GM23338 (cell line): ENCODE measurements around the gene TAGLN. TPM values are rescaled to one million over a fixed set of nuclear protein-coding genes. Genes with fewer than 3 reads are reported as not detected.

Experiments used
- ATAC-seq: fragments of 200-7000 bp; cut with Tn5 transposase; 3 replicates; pipeline ENCODE4 v1.9.1; 2020
- DNase-seq: peaks from one replicate; pipeline ENCODE4 v3.0.0-alpha.2; 2015; ENCODE audit warnings: low spot score
- H2AFZ ChIP-seq: fragments of 200-600 bp; sonication (generic); 2 replicates; pipeline ENCODE4 v1.8.0; 2016; ENCODE audit warnings: antibody characterized with exemption, mild to moderate bottlenecking, moderate library complexity
- H3F3A ChIP-seq: fragments of 200-600 bp; sonication (generic); replicated peaks from 2 replicates; pipeline ENCODE4 v1.8.0; 2017; ENCODE audit warnings: antibody characterized with exemption, mixed run types, low read depth
- H3K27ac ChIP-seq: fragments of 200-600 bp; sonication (generic); 2 replicates; pipeline ENCODE4 v1.6.1; 2016; ENCODE audit warnings: low read depth
- H3K27me3 ChIP-seq: fragments of 200-600 bp; sonication (generic); 2 replicates; pipeline ENCODE4 v1.8.0; 2016; ENCODE audit warnings: mild to moderate bottlenecking, mixed run types, moderate library complexity; ENCODE audit not compliant: insufficient read depth
- H3K36me3 ChIP-seq: fragments of 200-600 bp; sonication (generic); 2 replicates; pipeline ENCODE4 v1.8.0; 2016; ENCODE audit warnings: mild to moderate bottlenecking; ENCODE audit not compliant: insufficient read depth
- H3K4me1 ChIP-seq: fragments of 200-600 bp; sonication (generic); 2 replicates; pipeline ENCODE4 v1.8.0; 2016; ENCODE audit warnings: mild to moderate bottlenecking, moderate library complexity; ENCODE audit not compliant: insufficient read depth
- H3K4me2 ChIP-seq: fragments of 200-600 bp; sonication (generic); 2 replicates; pipeline ENCODE4 v1.7.1; 2017; ENCODE audit warnings: mixed run types
- H3K4me3 ChIP-seq: fragments of 200-600 bp; sonication (generic); 2 replicates; pipeline ENCODE4 v1.6.1; 2016; ENCODE audit warnings: mixed run types
- H3K79me2 ChIP-seq: fragments of 200-600 bp; sonication (generic); replicated peaks from 2 replicates; pipeline ENCODE4 v1.8.0; 2017; ENCODE audit warnings: mild to moderate bottlenecking; ENCODE audit not compliant: insufficient read depth
- H3K9me2 ChIP-seq: fragments of 200-600 bp; sonication (generic); 2 replicates; pipeline ENCODE4 v1.8.0; 2017; ENCODE audit not compliant: insufficient read depth
- H4K20me1 ChIP-seq: fragments of 200-600 bp; sonication (generic); replicated peaks from 2 replicates; pipeline ENCODE4 v1.8.0; 2017; ENCODE audit warnings: mild to moderate bottlenecking; ENCODE audit not compliant: insufficient read depth
- H3K27ac Mint-ChIP-seq: 2 replicates; pipeline ENCODE4 v1.8.0; 2020; ENCODE audit warnings: inconsistent platforms, mild to moderate bottlenecking, moderate library complexity, mixed read lengths
- H3K27me3 Mint-ChIP-seq: 3 replicates; pipeline ENCODE4 v1.8.0; 2022; ENCODE audit warnings: low read depth, mild to moderate bottlenecking, moderate library complexity, mixed read lengths, inconsistent platforms; ENCODE audit not compliant: insufficient read depth, poor library complexity
- H3K36me3 Mint-ChIP-seq: 3 replicates; pipeline ENCODE4 v1.8.0; 2021; ENCODE audit warnings: low read depth, mild to moderate bottlenecking, inconsistent platforms, moderate library complexity, mixed read lengths
- H3K4me1 Mint-ChIP-seq: 3 replicates; pipeline ENCODE4 v1.8.0; 2020; ENCODE audit warnings: mild to moderate bottlenecking, inconsistent platforms, mixed read lengths
- H3K4me3 Mint-ChIP-seq: 3 replicates; pipeline ENCODE4 v1.8.0; 2021; ENCODE audit warnings: moderate library complexity, mild to moderate bottlenecking, inconsistent platforms, mixed read lengths
- H3K9me3 Mint-ChIP-seq: 3 replicates; pipeline ENCODE4 v1.8.0; 2020; ENCODE audit warnings: moderate library complexity, mild to moderate bottlenecking, inconsistent platforms, mixed read lengths
- ETS1 ChIP-seq: IDR thresholded peaks from 2 replicates; pipeline ENCODE4 v1.6.1; 2016; ENCODE audit warnings: antibody characterized with exemption
- EZH2phosphoT487 ChIP-seq: fragments of 200-600 bp; sonication (generic); IDR thresholded peaks from one replicate; pipeline ENCODE4 v1.8.1; 2018; ENCODE audit warnings: antibody characterized with exemption; ENCODE audit not compliant: unreplicated experiment
- JUNB ChIP-seq: IDR thresholded peaks from one replicate; pipeline ENCODE4 v1.6.1; 2016; ENCODE audit warnings: antibody characterized with exemption; ENCODE audit not compliant: unreplicated experiment
- NANOG ChIP-seq: IDR thresholded peaks from 2 replicates; pipeline ENCODE4 v1.6.1; 2016; ENCODE audit warnings: antibody characterized with exemption, borderline replicate concordance
- POLR2AphosphoS5 ChIP-seq: IDR thresholded peaks from 2 replicates; pipeline ENCODE4 v1.6.1; 2016; ENCODE audit warnings: antibody characterized with exemption, low read depth
- STAT1 ChIP-seq: IDR thresholded peaks from one replicate; pipeline ENCODE4 v1.6.1; 2016; ENCODE audit warnings: antibody characterized with exemption; ENCODE audit not compliant: unreplicated experiment
- ZNF331 ChIP-seq: fragments of 250-450 bp; sonication (Bioruptor Pico); IDR thresholded peaks from 2 replicates; pipeline ENCODE4 v1.5.0; 2020; ENCODE audit warnings: low read depth, mild to moderate bottlenecking, moderate library complexity
- polyA plus RNA-seq: library from polyadenylated mRNA; unstranded; fragments of >200 nt; fragmentation: Nextera tagmentation; extraction: Ambion mirVana; gene quantifications from 2 replicates; pipeline ENCODE4 v1.2.1, GENCODE V29; 2016
- total RNA-seq: library from RNA; depleted of rRNA; stranded (reverse); fragments of >200 nt; shearing (Covaris generic); gene quantifications from 2 replicates; pipeline ENCODE4 v1.2.3, GENCODE V29; 2014
- TF ChIP-seq, protein P1 (sequence below): IDR thresholded peaks from one replicate; pipeline ENCODE4 v1.6.1; 2018; ENCODE audit warnings: antibody characterized with exemption; ENCODE audit not compliant: unreplicated experiment

The TAGLN gene
- total and polyA plus RNA-seq, 2 experiments from 2014 or later, result 86.8 to 130 TPM

- Histone ChIP-seq H3K27me3 (no peaks in the 10 kb centered on the region), H3K27ac (no peak overlapping the region), H3K4me1 (no peaks in the 10 kb centered on the region), H3F3A (peaks cover 13% of the 10 kb centered on the region; the same call in 1 of the 2 replicates), H3K79me2 (peaks cover 12% of the 10 kb centered on the region), H3K9me2 (no peaks in the 10 kb centered on the region), H3K4me3 (no peak overlapping the region), H3K4me2 (no peak overlapping the region), H3K36me3 (peaks cover 37% of the 10 kb centered on the region), H4K20me1 (peaks cover 29% of the 10 kb centered on the region), H2AFZ (no peak overlapping the region)
- H3K27ac Mint-ChIP-seq, result peak overlapping the region; percentile 33; the same call in 1 of the 2 replicates
- ATAC-seq (no peak), DNase-seq (no peak)
- no peak overlapping the region for H3K4me3 Mint-ChIP-seq
- peaks cover 13% of the 10 kb centered on the region; the same call in 2 of the 3 replicates for H3K4me1 Mint-ChIP-seq
- TF ChIP-seq ZNF331 (CRISPR knock-in tag), result no peak
- TF ChIP-seq ETS1, result no peak
- no peak for TF ChIP-seq JUNB
- TF ChIP-seq EZH2phosphoT487, result no peak
- no peak for TF ChIP-seq POLR2AphosphoS5
- H3K36me3 Mint-ChIP-seq, result peaks cover 54% of the 10 kb centered on the region
- no peaks in the 10 kb centered on the region for H3K27me3 Mint-ChIP-seq
- no peaks in the 10 kb centered on the region for H3K9me3 Mint-ChIP-seq
Measured at GRCh38 chr11:117170210-117170609, 29.0 kb upstream of the TAGLN start.

- H3K4me2 ChIP-seq, result no peak overlapping the region
- Mint-ChIP-seq H3K36me3 (peaks cover 46% of the 10 kb centered on the region), H3K9me3 (no peaks in the 10 kb centered on the region), H3K27me3 (no peaks in the 10 kb centered on the region), H3K27ac (no peak overlapping the region), H3K4me1 (peaks cover 13% of the 10 kb centered on the region; the same call in 2 of the 3 replicates), H3K4me3 (no peak overlapping the region)
- H3K79me2 ChIP-seq, result peaks cover 4% of the 10 kb centered on the region
- no peak overlapping the region for H3K4me3 ChIP-seq
- DNase-seq, result no peak
- no peak for ATAC-seq
- peaks cover 23% of the 10 kb centered on the region for H4K20me1 ChIP-seq
- no peaks in the 10 kb centered on the region for H3K27me3 ChIP-seq
- H3K4me1 ChIP-seq, result no peaks in the 10 kb centered on the region
- H3K36me3 ChIP-seq, result peaks cover 29% of the 10 kb centered on the region
- peak overlapping the region; percentile 52; the same call in 1 of the 2 replicates for H3K27ac ChIP-seq
- no peaks in the 10 kb centered on the region for H3K9me2 ChIP-seq
- TF ChIP-seq POLR2AphosphoS5, result 0 out of 2 replicates have a peak, but pooled peaks have one; percentile 9
- no peak for TF ChIP-seq JUNB
- TF ChIP-seq NANOG, result no peak
- no peak overlapping the region for H2AFZ ChIP-seq
- 0 out of 2 replicates have a peak, but pooled peaks cover 10% of the 10 kb centered on the region for H3F3A ChIP-seq
Measured at GRCh38 chr11:117171007-117171403, 28.2 kb upstream of the TAGLN start.

DNA sequence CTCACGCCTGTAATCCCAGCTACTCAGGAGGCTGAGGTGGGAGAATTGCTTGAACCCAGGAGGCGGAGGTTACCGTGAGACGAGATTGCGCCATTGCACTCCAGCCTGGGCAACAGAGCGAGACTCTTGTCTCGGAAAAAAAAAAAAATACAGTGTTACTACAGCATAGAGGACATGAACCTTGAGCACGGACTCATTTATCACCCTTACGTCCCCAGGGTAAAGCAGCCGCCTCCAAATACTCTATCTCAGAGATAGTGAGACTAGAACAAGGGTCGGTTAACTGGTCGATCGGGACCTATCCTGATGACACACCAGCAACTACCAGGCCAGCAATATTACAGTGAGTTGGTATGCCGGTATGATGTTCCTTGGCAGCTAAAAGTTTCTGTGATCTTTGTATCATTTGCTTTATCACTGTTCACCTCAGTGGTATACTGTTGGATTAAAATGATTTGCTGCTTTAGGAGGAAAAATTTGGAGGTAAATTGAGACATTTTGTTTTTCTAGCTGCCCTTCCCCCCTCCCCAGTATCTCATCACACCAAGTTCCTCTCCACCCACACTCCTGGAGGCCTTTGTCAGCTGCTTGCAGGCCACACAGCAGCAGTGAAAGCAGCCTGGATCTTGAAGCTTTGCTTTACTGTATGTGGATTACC is 27.6 kb upstream of the TAGLN start:
- Histone ChIP-seq H3K79me2 (no peaks in the 10 kb centered on the region; the same call in 1 of the 2 replicates), H3K36me3 (peaks cover 24% of the 10 kb centered on the region), H3K27ac (no peak overlapping the region; the same call in 1 of the 2 replicates), H3K27me3 (no peaks in the 10 kb centered on the region), H2AFZ (no peak overlapping the region), H3K4me2 (no peak overlapping the region), H3K4me3 (no peak overlapping the region), H3F3A (0 out of 2 replicates have a peak, but pooled peaks cover 10% of the 10 kb centered on the region), H3K4me1 (no peaks in the 10 kb centered on the region), H4K20me1 (peaks cover 19% of the 10 kb centered on the region), H3K9me2 (no peaks in the 10 kb centered on the region)
- Mint-ChIP-seq H3K4me3 (no peak overlapping the region), H3K27me3 (no peaks in the 10 kb centered on the region), H3K9me3 (no peaks in the 10 kb centered on the region), H3K27ac (peak overlapping the region; percentile 66), H3K36me3 (peaks cover 41% of the 10 kb centered on the region), H3K4me1 (peaks cover 13% of the 10 kb centered on the region; the same call in 2 of the 3 replicates)
- DNase-seq (no peak), ATAC-seq (peak; percentile 74)
- TF ChIP-seq JUNB, result no peak
- TF ChIP-seq, protein P1, sequence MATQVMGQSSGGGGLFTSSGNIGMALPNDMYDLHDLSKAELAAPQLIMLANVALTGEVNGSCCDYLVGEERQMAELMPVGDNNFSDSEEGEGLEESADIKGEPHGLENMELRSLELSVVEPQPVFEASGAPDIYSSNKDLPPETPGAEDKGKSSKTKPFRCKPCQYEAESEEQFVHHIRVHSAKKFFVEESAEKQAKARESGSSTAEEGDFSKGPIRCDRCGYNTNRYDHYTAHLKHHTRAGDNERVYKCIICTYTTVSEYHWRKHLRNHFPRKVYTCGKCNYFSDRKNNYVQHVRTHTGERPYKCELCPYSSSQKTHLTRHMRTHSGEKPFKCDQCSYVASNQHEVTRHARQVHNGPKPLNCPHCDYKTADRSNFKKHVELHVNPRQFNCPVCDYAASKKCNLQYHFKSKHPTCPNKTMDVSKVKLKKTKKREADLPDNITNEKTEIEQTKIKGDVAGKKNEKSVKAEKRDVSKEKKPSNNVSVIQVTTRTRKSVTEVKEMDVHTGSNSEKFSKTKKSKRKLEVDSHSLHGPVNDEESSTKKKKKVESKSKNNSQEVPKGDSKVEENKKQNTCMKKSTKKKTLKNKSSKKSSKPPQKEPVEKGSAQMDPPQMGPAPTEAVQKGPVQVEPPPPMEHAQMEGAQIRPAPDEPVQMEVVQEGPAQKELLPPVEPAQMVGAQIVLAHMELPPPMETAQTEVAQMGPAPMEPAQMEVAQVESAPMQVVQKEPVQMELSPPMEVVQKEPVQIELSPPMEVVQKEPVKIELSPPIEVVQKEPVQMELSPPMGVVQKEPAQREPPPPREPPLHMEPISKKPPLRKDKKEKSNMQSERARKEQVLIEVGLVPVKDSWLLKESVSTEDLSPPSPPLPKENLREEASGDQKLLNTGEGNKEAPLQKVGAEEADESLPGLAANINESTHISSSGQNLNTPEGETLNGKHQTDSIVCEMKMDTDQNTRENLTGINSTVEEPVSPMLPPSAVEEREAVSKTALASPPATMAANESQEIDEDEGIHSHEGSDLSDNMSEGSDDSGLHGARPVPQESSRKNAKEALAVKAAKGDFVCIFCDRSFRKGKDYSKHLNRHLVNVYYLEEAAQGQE, result no peak
- TF ChIP-seq STAT1, result no peak
